WI38 (cell line): ENCODE measurements around the gene PLA2G4D.

ENCODE experiments used
- H3K4me3 ChIP-seq: 2 replicates; pipeline ENCODE4 v1.5.1; 2011; ENCODE audit warnings: low read depth, mild to moderate bottlenecking, control low read depth, low read length
- TF ChIP-seq, protein P1 (sequence below): IDR thresholded peaks from 2 replicates; pipeline ENCODE4 v1.5.1; 2012; ENCODE audit warnings: low read depth, mild to moderate bottlenecking, control low read depth, low read length

PLA2G4D gene

DNA sequence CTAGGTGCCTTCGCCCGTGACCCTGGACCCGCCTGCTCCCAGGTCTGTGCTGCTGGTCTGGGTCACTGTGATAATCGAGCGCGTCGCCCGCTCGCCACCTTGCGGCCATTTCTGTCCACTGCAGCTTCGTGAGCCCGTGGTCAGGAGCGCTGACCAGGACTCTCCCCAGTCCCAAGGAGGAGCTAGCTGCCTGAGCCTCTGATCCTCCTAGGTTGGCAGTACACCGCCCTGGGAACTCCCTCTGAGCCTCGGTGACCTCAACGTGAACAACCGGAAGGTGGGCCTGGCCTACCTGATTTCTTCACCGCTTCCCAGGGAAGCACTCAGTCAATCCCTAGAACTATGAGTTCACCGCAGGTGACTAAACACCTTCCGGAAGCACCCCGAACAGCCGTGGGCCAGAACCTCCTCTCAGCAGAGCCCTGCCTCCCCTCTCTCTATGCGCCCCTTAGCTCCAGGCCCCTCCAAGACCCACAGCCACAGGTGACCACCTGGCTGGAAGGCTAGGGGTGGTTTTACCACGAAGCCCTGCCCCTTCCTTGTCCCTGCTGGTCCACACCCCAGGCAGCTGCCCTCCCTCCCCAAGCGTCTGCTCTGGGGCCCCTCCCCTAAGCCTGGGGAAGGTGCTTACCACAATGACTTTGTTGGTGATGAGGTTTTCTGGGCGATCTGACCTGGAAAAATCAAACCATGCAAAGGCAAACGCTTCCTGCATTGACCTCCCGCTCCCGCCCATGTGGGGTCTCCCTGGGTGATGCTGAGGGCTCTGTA lies 9.7 kb downstream of the PLA2G4D start:
- TF ChIP-seq, protein P1, sequence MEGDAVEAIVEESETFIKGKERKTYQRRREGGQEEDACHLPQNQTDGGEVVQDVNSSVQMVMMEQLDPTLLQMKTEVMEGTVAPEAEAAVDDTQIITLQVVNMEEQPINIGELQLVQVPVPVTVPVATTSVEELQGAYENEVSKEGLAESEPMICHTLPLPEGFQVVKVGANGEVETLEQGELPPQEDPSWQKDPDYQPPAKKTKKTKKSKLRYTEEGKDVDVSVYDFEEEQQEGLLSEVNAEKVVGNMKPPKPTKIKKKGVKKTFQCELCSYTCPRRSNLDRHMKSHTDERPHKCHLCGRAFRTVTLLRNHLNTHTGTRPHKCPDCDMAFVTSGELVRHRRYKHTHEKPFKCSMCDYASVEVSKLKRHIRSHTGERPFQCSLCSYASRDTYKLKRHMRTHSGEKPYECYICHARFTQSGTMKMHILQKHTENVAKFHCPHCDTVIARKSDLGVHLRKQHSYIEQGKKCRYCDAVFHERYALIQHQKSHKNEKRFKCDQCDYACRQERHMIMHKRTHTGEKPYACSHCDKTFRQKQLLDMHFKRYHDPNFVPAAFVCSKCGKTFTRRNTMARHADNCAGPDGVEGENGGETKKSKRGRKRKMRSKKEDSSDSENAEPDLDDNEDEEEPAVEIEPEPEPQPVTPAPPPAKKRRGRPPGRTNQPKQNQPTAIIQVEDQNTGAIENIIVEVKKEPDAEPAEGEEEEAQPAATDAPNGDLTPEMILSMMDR, result peak; percentile 79
- H3K4me3 ChIP-seq, result no peak overlapping the region

DNA sequence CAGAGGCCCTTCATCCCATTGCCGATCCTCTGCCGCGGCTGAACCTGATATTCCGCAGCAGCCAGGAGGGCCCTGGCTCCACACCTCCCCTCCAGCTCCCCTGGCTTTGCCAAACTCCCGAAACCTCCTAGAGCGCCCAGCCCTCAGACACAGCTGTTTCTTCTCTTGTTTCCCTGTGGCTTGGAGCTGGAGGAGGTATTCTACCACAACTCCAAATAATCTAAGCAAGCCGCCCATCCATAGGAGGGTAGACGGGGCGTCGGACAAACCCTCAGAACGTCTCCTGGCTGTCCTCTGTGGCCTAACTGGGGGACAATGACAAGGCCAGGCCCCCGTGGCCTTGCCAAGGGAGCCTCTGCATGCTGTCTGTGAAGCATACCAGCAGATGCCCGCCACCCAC lies 10.4 kb downstream of the PLA2G4D start:
- TF ChIP-seq, protein P1, result no peak
- H3K4me3 ChIP-seq, result no peak overlapping the region

DNA sequence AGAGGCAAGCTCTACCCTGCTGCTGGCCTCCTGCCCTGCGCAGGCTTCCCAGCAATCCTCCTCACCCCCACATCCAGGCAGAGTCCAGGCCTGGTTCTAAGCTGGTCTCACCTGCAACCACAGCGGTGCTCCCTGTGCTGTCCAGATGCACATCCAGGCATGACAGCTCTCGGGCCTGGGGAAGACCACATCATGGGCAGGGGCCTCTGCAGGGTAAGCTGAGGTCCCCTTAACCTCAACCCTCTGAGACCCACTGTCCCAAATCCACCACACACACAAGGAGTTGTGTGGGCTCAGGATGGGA lies 10.8 kb downstream of the PLA2G4D start:
- TF ChIP-seq, protein P1, result no peak
- no peak overlapping the region for H3K4me3 ChIP-seq

DNA sequence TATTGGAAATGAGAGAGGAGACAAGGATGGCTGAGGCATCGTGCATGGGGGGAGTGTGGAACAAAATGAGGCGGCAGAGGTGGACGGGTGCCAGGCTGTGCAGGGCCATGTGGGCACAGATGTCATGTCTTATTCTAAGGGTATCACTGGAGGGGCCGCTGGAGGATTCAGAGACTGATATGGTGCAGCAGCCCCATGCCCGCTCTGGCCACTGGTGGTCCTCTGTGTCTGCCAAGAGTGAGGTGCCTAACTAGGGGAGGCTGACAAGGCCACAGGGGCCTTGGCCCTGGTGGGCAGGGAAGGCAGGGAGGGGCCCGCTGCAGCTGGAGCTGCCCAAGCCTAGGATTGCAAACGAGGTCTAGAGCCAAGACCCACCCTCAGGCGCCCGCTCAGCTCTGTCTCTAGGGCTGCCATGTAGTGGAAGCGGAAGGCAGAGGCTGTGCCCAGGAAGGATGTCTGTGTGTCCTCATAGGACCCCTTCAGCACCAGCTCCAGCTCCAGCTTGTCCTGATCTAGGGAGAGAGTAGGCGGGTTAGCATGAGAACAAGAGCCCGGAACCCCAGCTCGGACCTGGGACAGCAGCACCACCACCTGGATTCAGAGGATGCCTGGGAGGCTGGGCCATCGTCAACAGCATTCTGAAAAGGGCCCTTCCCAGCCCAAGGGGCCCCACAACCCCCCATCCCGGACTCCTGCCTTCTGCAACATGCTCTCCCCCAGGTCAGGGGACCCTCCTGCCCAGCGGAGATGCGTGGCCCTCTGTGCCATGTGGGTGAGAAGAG lies 11.3 kb downstream of the PLA2G4D start:
- TF ChIP-seq, protein P1, result no peak
- no peak overlapping the region for H3K4me3 ChIP-seq

DNA sequence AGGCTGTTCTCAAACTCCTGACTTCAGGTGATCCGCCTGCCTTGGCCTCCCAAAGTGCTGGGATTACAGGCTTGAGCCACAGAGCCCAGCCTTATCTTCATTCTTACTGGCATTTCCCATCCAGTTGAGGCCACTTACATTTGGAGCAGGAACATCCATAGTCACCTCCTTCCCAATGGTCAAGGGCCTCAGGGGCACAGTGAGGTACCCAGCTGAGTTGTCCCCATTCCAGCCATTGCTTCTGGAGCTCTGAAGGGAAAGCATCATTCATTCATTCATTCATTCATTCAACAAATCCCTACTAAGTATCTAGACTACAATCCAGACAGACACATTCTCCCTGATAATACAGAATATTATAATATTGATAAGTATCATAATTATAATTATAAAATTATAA lies 12.2 kb downstream of the PLA2G4D start:
- TF ChIP-seq, protein P1, result no peak
- H3K4me3 ChIP-seq, result no peak overlapping the region

DNA sequence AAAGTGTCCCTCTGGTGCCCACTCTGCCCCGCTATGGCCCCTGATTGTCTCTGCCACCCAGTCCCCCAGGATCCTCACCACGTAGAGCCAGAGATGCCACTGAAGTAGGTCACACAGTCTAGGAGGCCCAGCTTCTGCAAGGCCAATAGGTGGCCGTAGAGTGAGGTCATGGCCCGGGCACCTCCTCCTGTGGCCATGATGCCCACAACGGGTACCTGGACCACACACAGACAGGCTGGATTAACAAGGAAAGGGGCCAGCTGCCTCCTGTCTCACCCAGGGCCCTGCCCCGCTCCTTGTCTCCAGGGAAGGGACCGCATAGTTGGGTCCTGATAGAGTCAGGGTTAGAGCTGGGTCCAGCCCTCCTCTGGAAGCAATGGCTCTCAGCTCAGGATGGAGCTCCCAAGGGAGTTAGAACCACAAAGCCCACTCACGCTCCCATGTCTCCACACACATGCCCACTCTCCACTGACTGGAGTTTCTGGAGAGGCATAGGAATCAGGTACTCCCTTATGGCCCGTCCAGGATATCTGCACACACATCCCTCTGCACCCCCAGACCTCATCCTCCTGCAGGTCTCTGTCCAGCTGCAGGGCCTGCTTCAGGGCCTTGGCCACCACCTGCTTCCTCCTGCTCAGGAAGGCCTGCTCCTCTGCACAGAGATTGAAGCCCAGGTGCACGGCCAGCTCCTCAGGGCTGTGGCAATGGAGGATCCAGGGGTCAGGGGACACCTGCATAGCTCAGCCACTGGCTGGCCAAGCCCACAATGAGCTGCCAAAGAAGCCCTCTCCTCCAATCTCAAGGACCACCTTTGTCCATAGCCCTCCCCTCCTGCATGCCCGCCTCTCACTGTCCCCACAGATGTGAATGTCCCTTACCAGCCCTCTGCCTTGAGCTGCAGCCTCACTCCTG lies 13.2 kb downstream of the PLA2G4D start:
- H3K4me3 ChIP-seq, result no peak overlapping the region
- TF ChIP-seq, protein P1, result no peak
